Smooth muscle cell (in vitro differentiated cells): Measurements from ENCODE around the gene SRRM3. TPM values are rescaled to one million over a fixed set of nuclear protein-coding genes. Genes with fewer than 3 reads are reported as not detected.
A peak's percentile ranks its signal among the peaks of the same experiment; 100 is the strongest.

ENCODE experiments used
- DNase-seq: peaks from one replicate; lab custom pipeline; 2025; ENCODE audit not compliant: unreplicated experiment; lab: John Stamatoyannopoulos, UW
- H2AFZ ChIP-seq: fragments of 200-600 bp; sonication (generic); 2 replicates; pipeline ENCODE4 v1.6.0; 2016; ENCODE audit warnings: antibody characterized with exemption, low read depth, mild to moderate bottlenecking
- H3F3A ChIP-seq: fragments of 200-600 bp; sonication (generic); 2 replicates; pipeline ENCODE4 v1.6.0; 2017; ENCODE audit warnings: antibody characterized with exemption, low read depth
- H3K27ac ChIP-seq: fragments of 200-600 bp; sonication (generic); 2 replicates; pipeline ENCODE4 v1.5.1; 2016; ENCODE audit warnings: low read depth, mild to moderate bottlenecking
- H3K27me3 ChIP-seq: fragments of 200-600 bp; sonication (generic); 2 replicates; pipeline ENCODE4 v1.6.1; 2016; ENCODE audit warnings: low read depth, mild to moderate bottlenecking
- H3K36me3 ChIP-seq: fragments of 200-600 bp; sonication (generic); 2 replicates; pipeline ENCODE4 v1.5.1; 2016; ENCODE audit warnings: low read depth
- H3K4me1 ChIP-seq: fragments of 200-600 bp; sonication (generic); 2 replicates; pipeline ENCODE4 v1.5.1; 2016; ENCODE audit warnings: low read depth
- H3K4me2 ChIP-seq: fragments of 200-600 bp; sonication (generic); 2 replicates; pipeline ENCODE4 v1.6.0; 2016; ENCODE audit warnings: mild to moderate bottlenecking
- H3K4me3 ChIP-seq: fragments of 200-600 bp; sonication (generic); 2 replicates; pipeline ENCODE4 v1.5.1; 2016; ENCODE audit warnings: mild to moderate bottlenecking
- H3K79me2 ChIP-seq: fragments of 200-600 bp; sonication (generic); 2 replicates; pipeline ENCODE4 v1.6.0; 2016; ENCODE audit warnings: low read depth, mild to moderate bottlenecking
- H3K9ac ChIP-seq: fragments of 200-600 bp; sonication (generic); 2 replicates; pipeline ENCODE4 v1.6.0; 2016; ENCODE audit warnings: low read depth
- H3K9me3 ChIP-seq: fragments of 200-600 bp; sonication (generic); replicated peaks from 2 replicates; pipeline ENCODE4 v1.5.1; 2016; ENCODE audit warnings: low read depth
- H4K20me1 ChIP-seq: fragments of 200-600 bp; sonication (generic); 2 replicates; pipeline ENCODE4 v1.6.0; 2016; ENCODE audit warnings: low read depth
- CTCF ChIP-seq: fragments of 200-600 bp; sonication (generic); IDR thresholded peaks from 2 replicates; pipeline ENCODE4 v1.5.1; 2017; ENCODE audit warnings: borderline replicate concordance, mild to moderate bottlenecking, antibody characterized with exemption; ENCODE audit not compliant: insufficient read depth, poor library complexity, severe bottlenecking
- WGBS: methylation state at CpG from one replicate; pipeline ENCODE4 v1.1.7; 2016; ENCODE audit warnings: low lambda C conversion rate; 5-methylcytosine and 5-hydroxymethylcytosine counted together
- polyA plus RNA-seq: library from polyadenylated mRNA; unstranded; fragments of >200 nt; fragmentation: Nextera tagmentation; extraction: Ambion mirVana; gene quantifications from 2 replicates; pipeline ENCODE4 v1.2.1, GENCODE V29; 2016
- total RNA-seq: library from RNA; depleted of rRNA; stranded (reverse); fragments of >200 nt; gene quantifications from 2 replicates; pipeline ENCODE4 v1.2.3, GENCODE V29; 2014

SRRM3 gene
- total and polyA plus RNA-seq, 2 experiments from 2014 or later: 3.6 to 10.9 TPM

GRCh38 chr7:76282344-76283253 lies 80.9 kb downstream of the SRRM3 start:
- peak overlapping the region; percentile 87 for H3K4me2 ChIP-seq
- no peak for TF ChIP-seq CTCF
- peaks cover 14% of the 10 kb centered on the region for H3K27me3 ChIP-seq
- no peaks in the 10 kb centered on the region for H3F3A ChIP-seq
- no peaks in the 10 kb centered on the region for H3K79me2 ChIP-seq
- H3K27ac ChIP-seq: no peak overlapping the region
- H3K9ac ChIP-seq: no peak overlapping the region
- H3K9me3 ChIP-seq: no peaks in the 10 kb centered on the region
- no peaks in the 10 kb centered on the region for H3K4me1 ChIP-seq
- DNase-seq: no peak
- H3K4me3 ChIP-seq: peak overlapping the region; percentile 63
- H2AFZ ChIP-seq: peak overlapping the region; percentile 62
- H3K36me3 ChIP-seq: no peaks in the 10 kb centered on the region
- 3% methylated on average over 51 of the region's 98 CpGs for WGBS
- H4K20me1 ChIP-seq: no peaks in the 10 kb centered on the region

- TF ChIP-seq CTCF: no peak
- H3F3A ChIP-seq: no peaks in the 10 kb centered on the region
- H3K9me3 ChIP-seq: no peaks in the 10 kb centered on the region
- no peaks in the 10 kb centered on the region for H4K20me1 ChIP-seq
- peak overlapping the region; percentile 63 for H3K4me3 ChIP-seq
- no peak overlapping the region for H2AFZ ChIP-seq
- H3K27ac ChIP-seq: no peak overlapping the region
- no peak for DNase-seq
- peak overlapping the region; percentile 87 for H3K4me2 ChIP-seq
- no peaks in the 10 kb centered on the region for H3K36me3 ChIP-seq
- H3K79me2 ChIP-seq: no peaks in the 10 kb centered on the region
- peaks cover 14% of the 10 kb centered on the region for H3K27me3 ChIP-seq
- H3K4me1 ChIP-seq: no peaks in the 10 kb centered on the region
- H3K9ac ChIP-seq: no peak overlapping the region
- WGBS: 72% methylated on average over 12 of the region's 17 CpGs
Observed at GRCh38 chr7:76283254-76284159, 81.8 kb downstream of the SRRM3 start.

GRCh38 chr7:76285604-76286374 lies 84.1 kb downstream of the SRRM3 start:
- H4K20me1 ChIP-seq: no peaks in the 10 kb centered on the region
- no peaks in the 10 kb centered on the region for H3K79me2 ChIP-seq
- no peak overlapping the region for H2AFZ ChIP-seq
- no peak overlapping the region for H3K4me3 ChIP-seq
- H3F3A ChIP-seq: peaks cover 5% of the 10 kb centered on the region
- H3K4me1 ChIP-seq: no peaks in the 10 kb centered on the region
- H3K9me3 ChIP-seq: no peaks in the 10 kb centered on the region
- 93% methylated on average over 29 of the region's 29 CpGs for WGBS
- no peak overlapping the region for H3K27ac ChIP-seq
- no peak overlapping the region for H3K9ac ChIP-seq
- H3K27me3 ChIP-seq: peaks cover 8% of the 10 kb centered on the region
- no peak for DNase-seq
- no peak for TF ChIP-seq CTCF
- H3K4me2 ChIP-seq: no peak overlapping the region
- no peaks in the 10 kb centered on the region for H3K36me3 ChIP-seq
